NB4 (cell line): ENCODE data around the gene PRDM1.

Source experiments
- POLR2A ChIP-seq: IDR thresholded peaks from 2 replicates; pipeline ENCODE4 v1.6.1; 2011; ENCODE audit warnings: mild to moderate bottlenecking; ENCODE audit not compliant: insufficient read length; ENCODE audit errors: extremely low read depth
- TF ChIP-seq, protein P1 (sequence below): IDR thresholded peaks from one replicate; pipeline ENCODE4 v1.5.1; 2012; ENCODE audit warnings: low read depth, low read length

DNA sequence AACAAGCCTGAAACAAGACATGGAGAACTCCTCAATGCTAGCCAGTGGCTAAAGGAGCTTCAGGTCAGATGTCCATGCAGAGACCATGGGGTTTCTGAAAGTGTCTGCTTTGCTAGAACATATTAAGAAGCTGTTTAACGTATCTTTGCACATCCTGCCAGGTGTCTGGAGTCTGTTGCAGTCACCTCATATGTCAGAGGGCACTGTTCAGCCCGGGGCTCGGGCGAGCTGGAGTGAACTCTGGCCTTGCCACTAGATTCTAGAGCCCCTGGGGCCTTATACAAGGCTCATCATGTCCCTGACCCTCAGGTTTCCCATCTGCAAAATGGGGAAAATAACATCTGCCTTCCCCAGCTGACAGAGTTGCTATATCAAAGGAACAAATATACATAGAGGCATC lies 59.0 kb downstream of the PRDM1 start:
- TF ChIP-seq, protein P1, sequence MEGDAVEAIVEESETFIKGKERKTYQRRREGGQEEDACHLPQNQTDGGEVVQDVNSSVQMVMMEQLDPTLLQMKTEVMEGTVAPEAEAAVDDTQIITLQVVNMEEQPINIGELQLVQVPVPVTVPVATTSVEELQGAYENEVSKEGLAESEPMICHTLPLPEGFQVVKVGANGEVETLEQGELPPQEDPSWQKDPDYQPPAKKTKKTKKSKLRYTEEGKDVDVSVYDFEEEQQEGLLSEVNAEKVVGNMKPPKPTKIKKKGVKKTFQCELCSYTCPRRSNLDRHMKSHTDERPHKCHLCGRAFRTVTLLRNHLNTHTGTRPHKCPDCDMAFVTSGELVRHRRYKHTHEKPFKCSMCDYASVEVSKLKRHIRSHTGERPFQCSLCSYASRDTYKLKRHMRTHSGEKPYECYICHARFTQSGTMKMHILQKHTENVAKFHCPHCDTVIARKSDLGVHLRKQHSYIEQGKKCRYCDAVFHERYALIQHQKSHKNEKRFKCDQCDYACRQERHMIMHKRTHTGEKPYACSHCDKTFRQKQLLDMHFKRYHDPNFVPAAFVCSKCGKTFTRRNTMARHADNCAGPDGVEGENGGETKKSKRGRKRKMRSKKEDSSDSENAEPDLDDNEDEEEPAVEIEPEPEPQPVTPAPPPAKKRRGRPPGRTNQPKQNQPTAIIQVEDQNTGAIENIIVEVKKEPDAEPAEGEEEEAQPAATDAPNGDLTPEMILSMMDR, result no peak
- TF ChIP-seq POLR2A, result no peak
